Transverse colon (tissue), 4 donors: ENCODE results near the gene SLC7A10. TPM values are rescaled to one million over a fixed set of nuclear protein-coding genes. Genes with fewer than 3 reads are reported as not detected.
A peak's percentile ranks its signal among the peaks of the same experiment; 100 is the strongest.

Experiments
- DNase-seq: peaks from one replicate; pipeline ENCODE4 v3.0.0-alpha.2; 2019
- H3K27ac ChIP-seq, 4 donors: fragments of 200-600 bp; sonication (generic); 2 replicates each; pipeline ENCODE4 v1.5.1; 2016 to 2018; ENCODE audit warnings: inconsistent platforms in 4 of 4
- H3K27me3 ChIP-seq: fragments of 200-600 bp; sonication (generic); 2 replicates; pipeline ENCODE4 v1.5.1; 2017; ENCODE audit warnings: inconsistent platforms
- H3K36me3 ChIP-seq, 4 donors: fragments of 200-600 bp; sonication (generic); 2 replicates each; pipeline ENCODE4 v1.5.1; 2017 to 2019; ENCODE audit warnings: inconsistent platforms in 4 of 4
- H3K4me1 ChIP-seq, 4 donors: fragments of 200-600 bp; sonication (generic); 2 replicates each; pipeline ENCODE4 v1.5.1; 2017 to 2020; ENCODE audit warnings: inconsistent platforms in 4 of 4
- H3K4me3 ChIP-seq, 4 donors: fragments of 200-600 bp; sonication (generic); 1 replicate in 1 of 4; 2 replicates in 3 of 4; pipeline versions ENCODE4 v1.5.1 to v1.6.1; 2017 to 2019; ENCODE audit warnings: inconsistent platforms in 4 of 4
- H3K9me3 ChIP-seq, 2 donors: fragments of 200-600 bp; sonication (generic); 2 replicates each; pipeline ENCODE4 v1.5.1; 2017 to 2019; ENCODE audit warnings: inconsistent platforms in 2 of 2
- CTCF ChIP-seq, 5 experiments: fragments of 200-600 bp in 3 of 5; fragments of 450-650 bp in 2 of 5; sonication (generic) in 3 of 5; IDR thresholded peaks; 1 replicate in 2 of 5; 2 replicates in 3 of 5; pipeline ENCODE4 v1.5.1; 2016 to 2017; ENCODE audit warnings: antibody characterized with exemption in 5 of 5, inconsistent platforms in 3 of 5, mild to moderate bottlenecking in 2 of 5, moderate library complexity in 1 of 5
- EP300 ChIP-seq: sonication (generic); formaldehyde crosslinking; IDR thresholded peaks from one replicate; pipeline ENCODE4 v1.6.1; 2017; ENCODE audit warnings: antibody characterized with exemption, low read depth
- POLR2A ChIP-seq: fragments of 450-650 bp; IDR thresholded peaks from one replicate; pipeline ENCODE4 v1.6.1; 2016; ENCODE audit warnings: antibody characterized with exemption, mild to moderate bottlenecking, moderate library complexity
- POLR2AphosphoS5 ChIP-seq, 3 donors: sonication (generic); formaldehyde crosslinking; IDR thresholded peaks; one replicate each; pipeline ENCODE4 v1.6.1; 2016; ENCODE audit warnings: antibody characterized with exemption in 3 of 3
- WGBS, 2 donors: methylation state at CpG; one replicate each; pipeline ENCODE4 v1.1.5; 2018; ENCODE audit warnings: low coverage in 1 of 2; 5-methylcytosine and 5-hydroxymethylcytosine counted together
- in situ Hi-C, 4 donors: fragments of 200-750 bp; cut with MboI; loops; one replicate each; pipeline versions ENCODE4 v1.15.0 to v1.15.1; 2017; ENCODE audit warnings: low sequenced_read_pairs in 3 of 4, low pct_ligation_motif_present in 1 of 4, low pct_unique_long_range_greater_than_20kb in 1 of 4
- intact Hi-C: fragments of 100-400 bp; cut with DNase I; formaldehyde crosslinking; loops from one replicate; pipeline ENCODE4 v1.15.1; 2023; ENCODE audit warnings: low total_unique reads
- total RNA-seq, 4 donors: library from RNA; depleted of rRNA; stranded (reverse); fragments of >200 nt; gene quantifications; one replicate each; pipeline ENCODE4 v1.1.0, GENCODE V29; 2016

The SLC7A10 gene
- total RNA-seq: under 1 TPM in 1 of 4 donors, not detected in 3; 0.48 TPM

- Histone ChIP-seq H3K36me3 (no peaks in the 10 kb centered on the region), H3K27me3 (peaks cover 75% of the 10 kb centered on the region), H3K4me3 (peak within 1 kb of the TSS in 2 of 4 donors; percentile 33 to 43), H3K9me3 (peaks cover 9 to 17% of the 10 kb centered on the region in 2 donors), H3K27ac (no peak within 1 kb of the TSS), H3K4me1 (peaks cover 0 to 22% (median 18%) of the 10 kb centered on the region in 4 donors)
- no peak for DNase-seq
- WGBS, 2 donors: 24% methylated on average over 7 of the region's 62 CpGs; no CpG with 5 or more reads in 1 of the 2 donors
- intact Hi-C loops: no loop called here
- in situ Hi-C loops: loop anchor here in 1 of 4 donors (25.0 kb wide), 1 partner anchor 537 kb away; no protein-coding TSS in a partner anchor
- no peak for TF ChIP-seq EP300
- no peak for TF ChIP-seq POLR2A
These were observed at the start of gene SLC7A10 for GRCh38 chr19:33225458-33225926. Gene SLC7A10 (minus strand): TSS chr19:33225850. CDS start chr19:33225703, 147 bp downstream.

- H3K36me3 ChIP-seq: no peaks in the 10 kb centered on the region
- intact Hi-C loops (no loop called here), in situ Hi-C loops (loop anchor here in 1 of 4 donors (25.0 kb wide), 1 partner anchor 487 kb away; no protein-coding TSS in a partner anchor)
- no peaks in the 10 kb centered on the region for H3K27me3 ChIP-seq
- WGBS, 2 donors: 40 to 85% methylated on average over 1 to 14 of the region's 17 CpGs
- peaks cover 6 to 34% (median 23%) of the 10 kb centered on the region in 4 donors for H3K4me1 ChIP-seq
- no peaks in the 10 kb centered on the region for H3K9me3 ChIP-seq
- no peak for TF ChIP-seq EP300
- TF ChIP-seq POLR2A: no peak
- no peak for TF ChIP-seq CTCF (IDR thresholded peaks at IDR 0.05)
- TF ChIP-seq POLR2AphosphoS5 (IDR thresholded peaks at IDR 0.05): no peak
- peak overlapping the region; percentile 81 to 90 (median 86) for H3K27ac ChIP-seq
- no peak overlapping the region for H3K4me3 ChIP-seq
- no peak for DNase-seq
These were observed 49.3 kb upstream of the SLC7A10 start for GRCh38 chr19:33274663-33275558.

GRCh38 chr19:33273881-33274662 is 48.4 kb upstream of the SLC7A10 start:
- Histone ChIP-seq H3K4me1 (peaks cover 6 to 34% (median 23%) of the 10 kb centered on the region in 4 donors), H3K9me3 (no peaks in the 10 kb centered on the region), H3K27me3 (no peaks in the 10 kb centered on the region), H3K36me3 (no peaks in the 10 kb centered on the region), H3K4me3 (no peak overlapping the region), H3K27ac (peak overlapping the region; percentile 81 to 90 (median 86))
- peak; percentile 79 for DNase-seq
- no peak for TF ChIP-seq CTCF (IDR thresholded peaks at IDR 0.05)
- peak in 2 of 3 donors; percentile 32 to 48 for TF ChIP-seq POLR2AphosphoS5 (IDR thresholded peaks at IDR 0.05)
- in situ Hi-C loops (loop anchor here in 1 of 4 donors (25.0 kb wide), 1 partner anchor 488 kb away; no protein-coding TSS in a partner anchor), intact Hi-C loops (no loop called here)
- WGBS, 2 donors: 34% methylated on average over 16 of the region's 16 CpGs; no CpG with 5 or more reads in 1 of the 2 donors

- H3K36me3 ChIP-seq: no peaks in the 10 kb centered on the region
- H3K27ac ChIP-seq: peak overlapping the region; percentile 81 to 90 (median 86)
- intact Hi-C loops: no loop called here
- peaks cover 6 to 29% (median 23%) of the 10 kb centered on the region in 4 donors for H3K4me1 ChIP-seq
- H3K27me3 ChIP-seq: no peaks in the 10 kb centered on the region
- 81 to 82% methylated on average over 3 to 26 of the region's 26 CpGs for WGBS, 2 donors
- no peak for DNase-seq
- no peak for TF ChIP-seq EP300
- no peak for TF ChIP-seq CTCF (IDR thresholded peaks at IDR 0.05)
- TF ChIP-seq POLR2A: no peak
- no peak for TF ChIP-seq POLR2AphosphoS5 (IDR thresholded peaks at IDR 0.05)
- no peaks in the 10 kb centered on the region for H3K9me3 ChIP-seq
- in situ Hi-C loops: loop anchor here in 1 of 4 donors (25.0 kb wide), 1 partner anchor 489 kb away; no protein-coding TSS in a partner anchor
- H3K4me3 ChIP-seq: no peak overlapping the region
These were observed 47.6 kb upstream of the SLC7A10 start for GRCh38 chr19:33273065-33273736.
